Upper lobe of right lung (tissue), 1 donor: ENCODE results near the gene POLR3C. TPM values are rescaled to one million over a fixed set of nuclear protein-coding genes. Genes with fewer than 3 reads are reported as not detected.

Source experiments
- ATAC-seq: fragments of 200-7000 bp; cut with Tn5 transposase; one replicate; pipeline ENCODE4 v1.9.1; 2020; ENCODE audit warnings: mild to moderate bottlenecking, moderate library complexity
- DNase-seq: peaks from one replicate; pipeline ENCODE4 v3.0.0-alpha.2; 2020
- H3K27ac ChIP-seq: fragments of 200-600 bp; one replicate; pipeline ENCODE4 v1.8.0; 2022
- H3K27me3 ChIP-seq: fragments of 200-600 bp; one replicate; pipeline ENCODE4 v1.8.0; 2022; ENCODE audit warnings: mild to moderate bottlenecking
- H3K36me3 ChIP-seq: fragments of 200-600 bp; one replicate; pipeline ENCODE4 v1.8.0; 2022
- H3K4me1 ChIP-seq: fragments of 200-600 bp; one replicate; pipeline ENCODE4 v1.8.0; 2022
- H3K4me3 ChIP-seq: fragments of 200-600 bp; one replicate; pipeline ENCODE4 v1.8.0; 2022; ENCODE audit warnings: mild to moderate bottlenecking
- H3K9me3 ChIP-seq: fragments of 200-600 bp; one replicate; pipeline ENCODE4 v1.8.0; 2022
- intact Hi-C: fragments of 100-400 bp; cut with DNase I; formaldehyde crosslinking; loops from one replicate; pipeline ENCODE4 v1.11.0; 2022
- total RNA-seq: library from RNA; stranded (reverse); fragmentation: NEBNext Ultra II Directional; extraction: Animal tissue kit (Norgen Biotek cat#: 25700); gene quantifications from one replicate; pipeline ENCODE4 v1.2.1, GENCODE V29; 2021
- TF ChIP-seq, protein P1 (sequence below): fragments of 200-600 bp; IDR thresholded peaks from one replicate; pipeline ENCODE4 v1.8.0; 2022; ENCODE audit warnings: antibody characterized with exemption
- donor health status: DM: no; HTN: yes; CAD: no; lungs with severe emphysema.

The POLR3C gene
- total RNA-seq, 1 donor from 2014 or later: 29.1 TPM

DNA sequence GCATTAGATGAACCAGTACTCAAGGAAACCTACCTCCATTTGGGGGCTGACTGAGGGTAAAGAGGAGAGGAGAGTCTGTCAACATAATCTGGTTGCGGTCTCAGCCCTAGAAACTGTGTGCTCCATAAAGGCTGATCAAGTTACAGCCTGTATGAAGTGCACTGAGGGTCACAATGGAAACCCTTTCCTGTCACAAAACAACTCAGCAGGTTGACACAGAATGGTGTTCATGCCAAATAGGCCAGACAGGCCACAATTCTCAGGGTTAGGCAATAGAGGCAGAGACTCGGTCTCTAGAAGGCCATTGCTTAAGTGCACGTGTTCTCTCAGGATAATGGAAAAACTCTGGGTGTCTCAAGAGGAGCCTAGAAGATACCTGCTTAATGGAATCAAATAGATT, 65.7 kb downstream of the POLR3C start:
- Histone ChIP-seq H3K4me3 (no peak overlapping the region), H3K9me3 (no peaks in the 10 kb centered on the region), H3K27me3 (no peaks in the 10 kb centered on the region), H3K4me1 (peaks cover 28% of the 10 kb centered on the region), H3K36me3 (no peaks in the 10 kb centered on the region), H3K27ac (no peak overlapping the region)
- intact Hi-C loops: loop anchor here (10.0 kb wide), 1 partner anchor 125 kb away; no protein-coding TSS in a partner anchor
- TF ChIP-seq, protein P1, sequence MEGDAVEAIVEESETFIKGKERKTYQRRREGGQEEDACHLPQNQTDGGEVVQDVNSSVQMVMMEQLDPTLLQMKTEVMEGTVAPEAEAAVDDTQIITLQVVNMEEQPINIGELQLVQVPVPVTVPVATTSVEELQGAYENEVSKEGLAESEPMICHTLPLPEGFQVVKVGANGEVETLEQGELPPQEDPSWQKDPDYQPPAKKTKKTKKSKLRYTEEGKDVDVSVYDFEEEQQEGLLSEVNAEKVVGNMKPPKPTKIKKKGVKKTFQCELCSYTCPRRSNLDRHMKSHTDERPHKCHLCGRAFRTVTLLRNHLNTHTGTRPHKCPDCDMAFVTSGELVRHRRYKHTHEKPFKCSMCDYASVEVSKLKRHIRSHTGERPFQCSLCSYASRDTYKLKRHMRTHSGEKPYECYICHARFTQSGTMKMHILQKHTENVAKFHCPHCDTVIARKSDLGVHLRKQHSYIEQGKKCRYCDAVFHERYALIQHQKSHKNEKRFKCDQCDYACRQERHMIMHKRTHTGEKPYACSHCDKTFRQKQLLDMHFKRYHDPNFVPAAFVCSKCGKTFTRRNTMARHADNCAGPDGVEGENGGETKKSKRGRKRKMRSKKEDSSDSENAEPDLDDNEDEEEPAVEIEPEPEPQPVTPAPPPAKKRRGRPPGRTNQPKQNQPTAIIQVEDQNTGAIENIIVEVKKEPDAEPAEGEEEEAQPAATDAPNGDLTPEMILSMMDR: no peak
- no peak for DNase-seq
- ATAC-seq: no peak

- Histone ChIP-seq H3K9me3 (no peaks in the 10 kb centered on the region), H3K36me3 (no peaks in the 10 kb centered on the region), H3K4me1 (peaks cover 28% of the 10 kb centered on the region), H3K4me3 (no peak overlapping the region), H3K27me3 (no peaks in the 10 kb centered on the region), H3K27ac (peak overlapping the region; percentile 92)
- ATAC-seq (peak; percentile 59), DNase-seq (no peak)
- intact Hi-C loops: loop anchor here (10.0 kb wide), 1 partner anchor 124 kb away; no protein-coding TSS in a partner anchor
- TF ChIP-seq, protein P1: no peak
These were observed 67.1 kb downstream of the POLR3C start for GRCh38 chr1:145891143-145891542.

GRCh38 chr1:145891587-145892485, 67.8 kb downstream of the POLR3C start:
- TF ChIP-seq, protein P1: peak; percentile 98
- H3K36me3 ChIP-seq: no peaks in the 10 kb centered on the region
- DNase-seq (peak; percentile 95), ATAC-seq (peak; percentile 95)
- H3K4me1 ChIP-seq: peaks cover 28% of the 10 kb centered on the region
- peak overlapping the region; percentile 92 for H3K27ac ChIP-seq
- intact Hi-C loops: loop anchor here (10.0 kb wide), 1 partner anchor 123 kb away; no protein-coding TSS in a partner anchor
- no peaks in the 10 kb centered on the region for H3K9me3 ChIP-seq
- peak overlapping the region; percentile 14 for H3K4me3 ChIP-seq
- no peaks in the 10 kb centered on the region for H3K27me3 ChIP-seq

DNA sequence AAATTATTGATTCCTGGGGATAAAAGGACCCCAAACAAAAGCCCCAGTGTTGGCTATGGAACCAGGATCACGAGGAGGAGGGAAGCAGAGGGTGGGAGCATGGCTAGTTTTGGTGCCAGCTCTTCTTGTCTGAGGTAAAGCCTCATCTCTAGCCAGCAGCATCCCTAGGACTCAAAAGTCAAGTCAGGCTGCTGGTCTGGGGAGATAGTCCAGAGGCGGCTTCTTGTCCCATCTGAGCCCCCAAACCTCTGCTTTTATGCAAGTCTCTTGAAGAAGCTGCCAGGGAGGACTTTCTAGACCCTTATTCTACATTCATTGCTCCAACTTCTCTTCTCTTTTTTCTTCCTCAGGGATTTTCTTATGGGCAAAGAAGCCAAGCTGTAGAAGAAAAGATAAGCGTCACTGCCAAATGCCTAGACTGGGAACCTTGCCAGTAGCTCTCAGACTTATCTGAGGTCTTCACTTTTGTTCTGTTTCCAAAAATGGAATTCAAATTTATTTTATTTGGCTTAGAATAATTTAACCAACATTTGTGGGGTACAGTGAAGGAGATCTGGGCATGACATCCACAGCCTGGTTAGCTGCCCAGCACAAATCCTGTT, 68.6 kb downstream of the POLR3C start:
- intact Hi-C loops: loop anchor here (10.0 kb wide), 1 partner anchor 122 kb away; no protein-coding TSS in a partner anchor
- peak; percentile 33 for DNase-seq

GRCh38 chr1:145893306-145894055, 69.5 kb downstream of the POLR3C start:
- Histone ChIP-seq H3K27me3 (no peaks in the 10 kb centered on the region), H3K27ac (peak overlapping the region; percentile 92), H3K4me3 (no peak overlapping the region), H3K36me3 (no peaks in the 10 kb centered on the region), H3K9me3 (no peaks in the 10 kb centered on the region), H3K4me1 (peaks cover 28% of the 10 kb centered on the region)
- TF ChIP-seq, protein P1: no peak
- intact Hi-C loops: loop anchor here (10.0 kb wide), 1 partner anchor 121 kb away; no protein-coding TSS in a partner anchor
- DNase-seq (peak; percentile 32), ATAC-seq (no peak)

More for the DNA sequence above, 68.6 kb downstream of the POLR3C start:
- Histone ChIP-seq H3K27ac (peak overlapping the region; percentile 92), H3K36me3 (no peaks in the 10 kb centered on the region), H3K27me3 (no peaks in the 10 kb centered on the region), H3K4me1 (peaks cover 28% of the 10 kb centered on the region), H3K4me3 (peak overlapping the region; percentile 14), H3K9me3 (no peaks in the 10 kb centered on the region)
- TF ChIP-seq, protein P1: no peak
- no peak for ATAC-seq
